ENCODE measurements around the gene SATB1. TPM values are rescaled to one million over a fixed set of nuclear protein-coding genes. Genes with fewer than 3 reads are reported as not detected.
"Not testable (repeated sequence)": the region's sequence is repeated elsewhere in the genome, so short reads cannot be mapped to it uniquely, and the experiment has no call there.

SATB1 gene
- 7.6 TPM for polyA plus RNA-seq (2013, experiment 1 of 2; ENCODE audit: insufficient read length)
- polyA plus RNA-seq (2013, experiment 2 of 2; ENCODE audit: insufficient read length) = 11.4 TPM

GRCh38 chr3:18424729-18425640 lies at the start of gene SATB1:
SATB1 (minus strand) TSS chr3:18425339; CDS start chr3:18420967, 4,372 bp downstream.
- DNase-seq = peak; percentile 66

GRCh38 chr3:18474202-18474601 lies 49.1 kb upstream of the SATB1 start:
- peak; percentile 18 for DNase-seq

- no peak for DNase-seq
These were observed 44.6 kb upstream of the SATB1 start for GRCh38 chr3:18469775-18470174.

- DNase-seq = no peak
These were observed 41.0 kb upstream of the SATB1 start for GRCh38 chr3:18466136-18466535.

GRCh38 chr3:18454766-18455165 lies 29.6 kb upstream of the SATB1 start:
- DNase-seq = no peak

- not testable (repeated sequence) for DNase-seq
These were observed 24.5 kb upstream of the SATB1 start for GRCh38 chr3:18449618-18450017.

GRCh38 chr3:18447720-18448119 lies 22.6 kb upstream of the SATB1 start:
- DNase-seq = no peak

- no peak for DNase-seq
These were observed 21.1 kb upstream of the SATB1 start for GRCh38 chr3:18446149-18446825.

- DNase-seq = no peak
These were observed 20.4 kb upstream of the SATB1 start for GRCh38 chr3:18445401-18446148.

- DNase-seq = peak; percentile 75
These were observed 19.7 kb upstream of the SATB1 start for GRCh38 chr3:18444595-18445400.

GRCh38 chr3:18443665-18444594 lies 18.8 kb upstream of the SATB1 start:
- DNase-seq = no peak

GRCh38 chr3:18442756-18443664 lies 17.9 kb upstream of the SATB1 start:
- DNase-seq = no peak

- no peak for DNase-seq
These were observed 16.4 kb upstream of the SATB1 start for GRCh38 chr3:18441551-18441950.

- peak; percentile 60 for DNase-seq
These were observed 15.1 kb upstream of the SATB1 start for GRCh38 chr3:18440066-18440722.

GRCh38 chr3:18439281-18439680 lies 14.1 kb upstream of the SATB1 start:
- no peak for DNase-seq

GRCh38 chr3:18438586-18438985 lies 13.4 kb upstream of the SATB1 start:
- DNase-seq = no peak

GRCh38 chr3:18436213-18436612 lies 11.1 kb upstream of the SATB1 start:
- no peak for DNase-seq

- DNase-seq = no peak
These were observed 9.6 kb upstream of the SATB1 start for GRCh38 chr3:18434711-18435110.

GRCh38 chr3:18432752-18433151 lies 7.6 kb upstream of the SATB1 start:
- no peak for DNase-seq
